Right lobe of liver (tissue), 6 donors: ENCODE results near the gene RGS10. TPM values are rescaled to one million over a fixed set of nuclear protein-coding genes. Genes with fewer than 3 reads are reported as not detected.

Experiments used
- ATAC-seq, 4 donors: fragments of 200-7000 bp; cut with Tn5 transposase; one replicate each; pipeline ENCODE4 v1.9.1; 2020; ENCODE audit warnings: mild to moderate bottlenecking in 4 of 4, moderate library complexity in 4 of 4
- DNase-seq, 3 donors: peaks; one replicate each; pipeline ENCODE4 v3.0.0-alpha.2; 2020
- H3K27ac ChIP-seq, 3 donors: fragments of 200-600 bp; one replicate each; pipeline ENCODE4 v1.8.0; 2022
- H3K27me3 ChIP-seq, 2 donors: fragments of 200-600 bp; one replicate each; pipeline ENCODE4 v1.8.0; 2022
- H3K36me3 ChIP-seq, 4 donors: fragments of 200-600 bp; sonication (generic) in 1 of 4; one replicate each; pipeline versions ENCODE4 v1.5.1 to v1.8.0; 2017 to 2022; ENCODE audit warnings: control low read depth in 1 of 4
- H3K4me1 ChIP-seq, 4 donors: fragments of 200-600 bp; sonication (generic) in 1 of 4; one replicate each; pipeline versions ENCODE4 v1.5.1 to v1.8.0; 2017 to 2022; ENCODE audit warnings: control low read depth in 1 of 4
- H3K4me3 ChIP-seq, 3 donors: fragments of 200-600 bp; one replicate each; pipeline ENCODE4 v1.8.0; 2022
- H3K9me3 ChIP-seq, 4 donors: fragments of 200-600 bp; sonication (generic) in 1 of 4; one replicate each; pipeline versions ENCODE4 v1.5.1 to v1.8.0; 2017 to 2022; ENCODE audit warnings: control low read depth in 1 of 4
- POLR2A ChIP-seq: fragments of 450-650 bp; IDR thresholded peaks from one replicate; pipeline ENCODE4 v1.6.1; 2017; ENCODE audit warnings: antibody characterized with exemption, mild to moderate bottlenecking
- WGBS: methylation state at CpG from one replicate; pipeline ENCODE4 v1.1.6; 2018; ENCODE audit warnings: low coverage, low lambda C conversion rate; ENCODE audit not compliant: insufficient coverage; ENCODE audit errors: missing lambda C conversion rate; 5-methylcytosine and 5-hydroxymethylcytosine counted together
- intact Hi-C, 2 donors: fragments of 100-400 bp; cut with DNase I; formaldehyde crosslinking; loops; one replicate each; pipeline versions ENCODE4 v1.11.2 to v1.14.1; 2022
- total RNA-seq, 6 experiments: library from RNA; depleted of rRNA in 2 of 6; stranded (reverse); fragments of >200 nt in 2 of 6; fragmentation: NEBNext Ultra II Directional in 3 of 6; extraction: Animal tissue kit (Norgen Biotek cat#: 25700) in 3 of 6; gene quantifications; one replicate each; pipeline versions ENCODE4 v1.1.0 to v1.2.4, GENCODE V29; 2016 to 2023
- TF ChIP-seq, protein P1 (sequence below), 4 donors: fragments of 200-600 bp in 3 of 4; fragments of 450-650 bp in 1 of 4; IDR thresholded peaks; one replicate each; pipeline versions ENCODE4 v1.5.1 to v1.8.0; 2016 to 2022; ENCODE audit warnings: antibody characterized with exemption in 4 of 4, mild to moderate bottlenecking in 2 of 4
- donor health status: DM: no; HTN: yes; CAD: no.
- donor health status: DM: no; HTN: no; CAD: no.
- donor health status: DM: no; HTN: no; CAD: no.
- donor health status: DM: no; HTN: yes; CAD: no.
- donor health status: DM: no; HTN: yes; CAD: no.

Gene RGS10
- total RNA-seq, 6 experiments from 2014 or later = 0.95 to 5.2 (median 3.7) TPM

GRCh38 chr10:119509909-119510451 lies 32.5 kb downstream of the RGS10 start:
- H3K36me3 ChIP-seq = no peaks in the 10 kb centered on the region

DNA sequence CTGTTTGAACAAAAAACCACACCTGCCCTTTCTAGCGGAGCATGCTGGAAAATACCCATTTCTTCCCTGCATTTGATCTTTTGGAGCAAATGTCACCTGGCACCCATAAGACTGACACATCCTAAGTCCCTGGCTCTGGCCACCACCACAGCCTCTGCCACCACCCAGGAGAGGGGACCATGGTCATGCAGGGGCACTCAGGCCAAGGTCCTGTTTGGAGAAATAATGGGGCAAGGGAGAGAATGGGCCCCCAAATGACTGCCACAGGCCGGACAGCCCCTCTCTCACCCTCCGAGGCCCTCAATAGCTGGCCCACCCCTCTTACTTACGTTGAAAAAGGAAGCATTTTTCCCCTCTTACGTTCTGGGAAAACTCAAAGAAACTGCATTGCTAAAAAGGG lies 35.4 kb downstream of the RGS10 start:
- 62% methylated on average over 2 of the region's 5 CpGs for WGBS
- intact Hi-C loops = no loop called here
- H3K4me1 ChIP-seq = no peaks in the 10 kb centered on the region

More at GRCh38 chr10:119509909-119510451, 32.5 kb downstream of the RGS10 start:
- Histone ChIP-seq H3K27me3 (no peaks in the 10 kb centered on the region), H3K4me1 (no peaks in the 10 kb centered on the region), H3K4me3 (no peak overlapping the region), H3K27ac (no peak overlapping the region), H3K9me3 (no peaks in the 10 kb centered on the region)
- WGBS = 78% methylated on average over 2 of the region's 10 CpGs
- TF ChIP-seq POLR2A = no peak
- TF ChIP-seq, protein P1, sequence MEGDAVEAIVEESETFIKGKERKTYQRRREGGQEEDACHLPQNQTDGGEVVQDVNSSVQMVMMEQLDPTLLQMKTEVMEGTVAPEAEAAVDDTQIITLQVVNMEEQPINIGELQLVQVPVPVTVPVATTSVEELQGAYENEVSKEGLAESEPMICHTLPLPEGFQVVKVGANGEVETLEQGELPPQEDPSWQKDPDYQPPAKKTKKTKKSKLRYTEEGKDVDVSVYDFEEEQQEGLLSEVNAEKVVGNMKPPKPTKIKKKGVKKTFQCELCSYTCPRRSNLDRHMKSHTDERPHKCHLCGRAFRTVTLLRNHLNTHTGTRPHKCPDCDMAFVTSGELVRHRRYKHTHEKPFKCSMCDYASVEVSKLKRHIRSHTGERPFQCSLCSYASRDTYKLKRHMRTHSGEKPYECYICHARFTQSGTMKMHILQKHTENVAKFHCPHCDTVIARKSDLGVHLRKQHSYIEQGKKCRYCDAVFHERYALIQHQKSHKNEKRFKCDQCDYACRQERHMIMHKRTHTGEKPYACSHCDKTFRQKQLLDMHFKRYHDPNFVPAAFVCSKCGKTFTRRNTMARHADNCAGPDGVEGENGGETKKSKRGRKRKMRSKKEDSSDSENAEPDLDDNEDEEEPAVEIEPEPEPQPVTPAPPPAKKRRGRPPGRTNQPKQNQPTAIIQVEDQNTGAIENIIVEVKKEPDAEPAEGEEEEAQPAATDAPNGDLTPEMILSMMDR (IDR thresholded peaks at IDR 0.05) = no peak
- intact Hi-C loops = no loop called here
- DNase-seq = no peak
- ATAC-seq = peak; percentile 26 to 82 (median 54)

DNA sequence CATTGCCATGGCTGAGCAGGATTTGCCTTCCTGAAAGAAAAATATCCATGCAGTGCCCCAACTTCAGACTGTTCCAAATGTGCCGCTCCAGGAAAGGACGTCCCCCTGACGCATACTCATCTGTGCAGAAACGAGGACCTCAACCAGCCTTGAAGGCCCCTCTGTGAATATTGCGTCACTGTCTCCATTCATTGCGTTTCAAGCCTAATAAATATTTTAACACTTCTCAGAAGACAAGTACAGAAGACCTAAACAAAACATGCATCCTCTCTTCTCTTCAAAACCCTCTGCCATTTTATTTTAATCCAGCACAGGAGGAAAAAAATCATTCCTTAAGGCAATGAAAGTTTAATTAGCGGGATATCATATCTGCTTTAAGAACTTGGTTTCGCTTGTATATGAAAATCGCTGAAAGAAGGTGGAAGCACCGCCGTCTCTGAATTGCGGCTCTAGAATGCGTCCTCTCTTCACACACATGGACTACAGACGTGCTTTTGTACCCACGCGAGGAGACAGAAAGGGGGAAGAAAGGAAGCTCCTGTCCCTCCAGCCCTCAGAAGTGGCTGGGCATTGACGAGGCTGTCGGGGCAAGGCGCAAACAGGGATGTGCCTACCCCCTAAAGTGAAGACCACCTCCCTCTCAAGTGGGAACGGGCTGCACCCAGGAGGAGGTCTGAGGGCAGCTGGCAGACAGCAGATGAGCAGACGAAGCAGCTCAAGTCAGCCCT lies 36.8 kb downstream of the RGS10 start:
- H3K4me3 ChIP-seq = no peak overlapping the region
- 78% methylated on average over 14 of the region's 21 CpGs for WGBS
- no peaks in the 10 kb centered on the region for H3K27me3 ChIP-seq
- no peak for DNase-seq
- no peak overlapping the region for H3K27ac ChIP-seq
- no peaks in the 10 kb centered on the region for H3K4me1 ChIP-seq
- TF ChIP-seq, protein P1 (IDR thresholded peaks at IDR 0.05) = no peak
- TF ChIP-seq POLR2A = no peak
- H3K9me3 ChIP-seq = no peaks in the 10 kb centered on the region
- intact Hi-C loops = no loop called here
- H3K36me3 ChIP-seq = no peaks in the 10 kb centered on the region
- ATAC-seq = no peak

More for the DNA sequence above, 35.4 kb downstream of the RGS10 start:
- Histone ChIP-seq H3K9me3 (no peaks in the 10 kb centered on the region), H3K4me3 (no peak overlapping the region), H3K27me3 (no peaks in the 10 kb centered on the region), H3K27ac (no peak overlapping the region), H3K36me3 (no peaks in the 10 kb centered on the region)
- TF ChIP-seq, protein P1 (IDR thresholded peaks at IDR 0.05) = no peak
- no peak for TF ChIP-seq POLR2A
- ATAC-seq (no peak), DNase-seq (no peak)

DNA sequence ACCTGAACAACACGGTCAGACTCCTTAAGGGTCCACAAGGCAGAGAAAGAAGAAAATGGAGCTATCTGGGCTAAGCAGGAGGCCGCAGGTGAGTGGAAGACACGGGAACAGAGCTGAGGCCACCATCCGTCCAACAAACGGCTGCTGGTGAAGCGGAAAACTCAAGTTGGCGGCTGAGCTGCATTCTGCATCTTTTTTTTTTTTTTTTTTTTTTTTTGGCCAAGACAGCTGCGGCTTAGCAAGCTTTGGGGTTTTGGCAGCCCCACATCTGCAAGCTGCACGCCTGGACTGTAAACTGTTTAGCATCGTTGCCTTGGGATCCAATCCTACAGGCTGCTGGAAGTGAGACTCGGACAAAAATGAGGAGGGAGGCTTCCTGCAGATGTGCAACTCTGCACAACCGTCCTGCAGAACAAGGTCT lies 37.4 kb downstream of the RGS10 start:
- H3K9me3 ChIP-seq = no peaks in the 10 kb centered on the region
- no peaks in the 10 kb centered on the region for H3K36me3 ChIP-seq
- DNase-seq (no peak), ATAC-seq (no peak)
- WGBS = 31% methylated on average over 2 of the region's 12 CpGs
- H3K4me3 ChIP-seq = no peak overlapping the region
- H3K27me3 ChIP-seq = no peaks in the 10 kb centered on the region
- no peaks in the 10 kb centered on the region for H3K4me1 ChIP-seq
- intact Hi-C loops = no loop called here
- TF ChIP-seq POLR2A = no peak
- TF ChIP-seq, protein P1 (IDR thresholded peaks at IDR 0.05) = no peak
- H3K27ac ChIP-seq = no peak overlapping the region
